ENCODE results near the gene VRK1.

The VRK1 gene, protein sequence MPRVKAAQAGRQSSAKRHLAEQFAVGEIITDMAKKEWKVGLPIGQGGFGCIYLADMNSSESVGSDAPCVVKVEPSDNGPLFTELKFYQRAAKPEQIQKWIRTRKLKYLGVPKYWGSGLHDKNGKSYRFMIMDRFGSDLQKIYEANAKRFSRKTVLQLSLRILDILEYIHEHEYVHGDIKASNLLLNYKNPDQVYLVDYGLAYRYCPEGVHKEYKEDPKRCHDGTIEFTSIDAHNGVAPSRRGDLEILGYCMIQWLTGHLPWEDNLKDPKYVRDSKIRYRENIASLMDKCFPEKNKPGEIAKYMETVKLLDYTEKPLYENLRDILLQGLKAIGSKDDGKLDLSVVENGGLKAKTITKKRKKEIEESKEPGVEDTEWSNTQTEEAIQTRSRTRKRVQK

DNA sequence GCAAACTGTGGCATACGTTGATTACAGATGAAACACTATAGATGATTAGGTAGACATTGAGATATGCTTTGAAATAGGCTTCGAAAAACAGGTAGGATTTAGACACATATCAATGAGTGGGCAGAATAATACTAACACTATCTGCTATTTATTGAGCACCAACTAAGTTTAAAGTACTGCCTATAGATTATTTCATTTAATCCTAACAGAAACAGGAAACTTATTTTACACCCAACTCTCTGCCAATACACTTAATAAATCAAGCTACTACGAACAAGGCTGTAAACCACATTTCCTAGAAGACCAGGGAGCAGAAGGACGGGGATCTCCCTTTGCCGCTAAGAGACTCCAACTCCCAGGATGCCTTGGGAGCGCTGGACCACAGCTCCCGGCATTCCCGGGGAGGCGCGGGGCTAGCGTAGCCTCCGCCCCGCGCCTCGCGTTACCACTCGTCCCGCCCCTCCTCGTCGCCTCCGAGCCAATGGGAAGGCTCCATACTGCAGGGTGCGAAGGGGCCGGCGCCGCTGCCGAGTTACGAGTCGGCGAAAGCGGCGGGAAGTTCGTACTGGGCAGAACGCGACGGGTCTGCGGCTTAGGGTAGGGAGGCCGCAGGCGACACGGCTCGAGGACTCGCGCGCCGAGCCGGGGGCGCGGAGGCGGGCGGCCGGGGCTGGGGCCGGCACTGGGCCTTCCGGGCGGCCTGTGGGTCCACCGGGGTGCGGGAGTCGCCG is at the start of gene VRK1:
Gene VRK1, plus strand, starts transcription at position 532 of the 731 bp plus-strand sequence. CDS start 36,090 bp downstream, outside the sequence.
- peak within 1 kb of the TSS; percentile 78 for H3K27ac ChIP-seq

GRCh38 chr14:96747608-96748007 is 49.6 kb upstream of the VRK1 start:
- no peak overlapping the region for H3K27ac ChIP-seq
- TF ChIP-seq, protein P1, sequence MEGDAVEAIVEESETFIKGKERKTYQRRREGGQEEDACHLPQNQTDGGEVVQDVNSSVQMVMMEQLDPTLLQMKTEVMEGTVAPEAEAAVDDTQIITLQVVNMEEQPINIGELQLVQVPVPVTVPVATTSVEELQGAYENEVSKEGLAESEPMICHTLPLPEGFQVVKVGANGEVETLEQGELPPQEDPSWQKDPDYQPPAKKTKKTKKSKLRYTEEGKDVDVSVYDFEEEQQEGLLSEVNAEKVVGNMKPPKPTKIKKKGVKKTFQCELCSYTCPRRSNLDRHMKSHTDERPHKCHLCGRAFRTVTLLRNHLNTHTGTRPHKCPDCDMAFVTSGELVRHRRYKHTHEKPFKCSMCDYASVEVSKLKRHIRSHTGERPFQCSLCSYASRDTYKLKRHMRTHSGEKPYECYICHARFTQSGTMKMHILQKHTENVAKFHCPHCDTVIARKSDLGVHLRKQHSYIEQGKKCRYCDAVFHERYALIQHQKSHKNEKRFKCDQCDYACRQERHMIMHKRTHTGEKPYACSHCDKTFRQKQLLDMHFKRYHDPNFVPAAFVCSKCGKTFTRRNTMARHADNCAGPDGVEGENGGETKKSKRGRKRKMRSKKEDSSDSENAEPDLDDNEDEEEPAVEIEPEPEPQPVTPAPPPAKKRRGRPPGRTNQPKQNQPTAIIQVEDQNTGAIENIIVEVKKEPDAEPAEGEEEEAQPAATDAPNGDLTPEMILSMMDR (conservative IDR thresholded peaks at IDR 0.05): no peak

More for the DNA sequence above, at the start of gene VRK1:
- TF ChIP-seq, protein P1 (conservative IDR thresholded peaks at IDR 0.05): no peak

GRCh38 chr14:96748362-96748761 is 48.8 kb upstream of the VRK1 start:
- TF ChIP-seq, protein P1 (conservative IDR thresholded peaks at IDR 0.05): no peak
- H3K27ac ChIP-seq: no peak overlapping the region

- TF ChIP-seq, protein P1 (conservative IDR thresholded peaks at IDR 0.05): no peak
- no peak overlapping the region for H3K27ac ChIP-seq
Measured at GRCh38 chr14:96751505-96751904, 45.7 kb upstream of the VRK1 start.

DNA sequence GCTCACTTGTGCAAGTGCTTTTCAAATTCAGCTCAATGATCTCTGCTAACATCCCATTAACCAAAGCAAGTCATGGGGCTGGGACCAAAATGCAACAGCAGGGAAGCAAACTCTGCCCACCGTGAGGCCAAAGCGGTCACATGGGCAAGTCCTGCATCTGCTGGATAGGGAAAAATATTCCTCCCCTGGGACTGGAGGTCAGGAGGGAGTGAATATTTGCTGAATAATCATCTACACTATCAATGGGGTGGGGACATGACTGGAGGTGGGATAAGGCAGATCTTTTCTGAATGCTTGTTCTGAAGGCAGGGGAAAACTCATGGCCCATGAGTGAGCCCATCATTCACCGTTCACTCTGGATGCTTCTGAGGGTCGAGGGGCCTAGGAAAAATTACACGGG is 45.1 kb upstream of the VRK1 start:
- no peak overlapping the region for H3K27ac ChIP-seq
- TF ChIP-seq, protein P1 (conservative IDR thresholded peaks at IDR 0.05): no peak

DNA sequence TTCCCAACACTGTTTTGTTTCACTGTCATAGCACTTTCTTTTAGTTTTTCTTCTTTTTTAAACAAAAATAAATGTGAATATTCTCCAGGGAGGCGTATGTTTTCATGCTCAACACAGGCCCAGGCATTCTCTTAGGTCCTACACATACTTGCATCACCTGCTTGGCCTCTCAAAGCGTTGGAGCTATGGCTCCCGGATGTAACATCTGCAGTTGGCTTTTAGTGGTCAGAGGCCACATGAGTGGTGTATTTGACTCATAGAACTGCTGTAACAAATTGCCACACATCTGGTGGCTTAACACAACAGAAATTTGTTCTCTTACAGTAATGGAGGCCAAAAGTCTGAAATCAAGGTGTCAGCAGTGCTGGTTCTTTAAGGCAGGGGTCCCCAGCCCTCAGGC is 44.6 kb upstream of the VRK1 start:
- no peak overlapping the region for H3K27ac ChIP-seq
- TF ChIP-seq, protein P1 (conservative IDR thresholded peaks at IDR 0.05): no peak

DNA sequence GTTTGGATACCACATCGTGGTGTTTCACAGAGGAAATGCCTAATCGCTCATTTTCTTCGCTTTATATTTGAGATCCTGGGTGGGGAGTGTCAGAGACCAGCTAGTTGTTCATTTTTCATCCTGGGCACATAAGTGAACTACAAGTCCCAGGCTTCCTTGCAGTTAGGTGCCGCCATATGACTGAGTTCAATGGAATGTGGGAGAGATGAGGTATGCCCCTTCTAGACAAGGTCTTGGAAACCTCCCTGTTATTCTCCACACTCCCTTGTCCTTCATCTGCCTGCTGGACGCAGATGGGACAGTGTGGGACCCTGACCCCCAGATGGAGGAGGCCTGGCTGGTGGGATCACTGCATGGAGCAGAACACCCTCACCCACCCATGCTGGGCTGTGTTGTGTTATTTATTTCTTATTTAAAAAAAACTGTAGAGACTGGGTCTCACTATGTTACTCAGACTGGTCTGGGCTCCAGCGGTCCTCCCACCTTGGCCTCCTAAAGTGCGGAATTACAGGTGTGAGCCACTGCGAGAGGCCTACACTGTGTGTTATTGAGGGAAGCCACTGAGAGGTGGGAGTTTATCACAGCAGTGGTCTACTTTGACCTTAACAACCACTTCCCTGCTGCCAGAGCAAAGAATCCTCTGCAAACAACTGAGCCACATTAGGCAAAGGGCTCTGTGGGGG is 42.9 kb upstream of the VRK1 start:
- TF ChIP-seq, protein P1 (conservative IDR thresholded peaks at IDR 0.05): no peak

More for the DNA sequence above, 42.9 kb upstream of the VRK1 start:
- H3K27ac ChIP-seq: no peak overlapping the region

Data from VCaP (cell line).